DMS114 treated with DMSO at 0.1 percent for 48 hours (cell line): ENCODE measurements around the gene PHKA2.

ENCODE experiments used
- DNase-seq: peaks from one replicate; lab custom pipeline; 2025; ENCODE audit not compliant: unreplicated experiment; lab: John Stamatoyannopoulos, UW

PHKA2 gene

GRCh38 chrX:18891548-18891945 lies 92.4 kb downstream of the PHKA2 start:
- no peak for DNase-seq

- DNase-seq = no peak
These were observed 93.0 kb downstream of the PHKA2 start for GRCh38 chrX:18890724-18891547.

GRCh38 chrX:18890049-18890381 lies 93.9 kb downstream of the PHKA2 start:
- DNase-seq = no peak

- DNase-seq = no peak
These were observed 94.4 kb downstream of the PHKA2 start for GRCh38 chrX:18889346-18890048.

- DNase-seq = no peak
These were observed 95.6 kb downstream of the PHKA2 start for GRCh38 chrX:18888281-18888680.

GRCh38 chrX:18887825-18888212 lies 96.1 kb downstream of the PHKA2 start:
- DNase-seq = no peak

GRCh38 chrX:18887177-18887824 lies 96.6 kb downstream of the PHKA2 start:
- DNase-seq = no peak

GRCh38 chrX:18886344-18887161 lies 97.4 kb downstream of the PHKA2 start:
- DNase-seq = no peak

GRCh38 chrX:18886005-18886343 lies 97.9 kb downstream of the PHKA2 start:
- DNase-seq = no peak

GRCh38 chrX:18885328-18886004 lies 98.4 kb downstream of the PHKA2 start:
- no peak for DNase-seq

- DNase-seq = no peak
These were observed 99.0 kb downstream of the PHKA2 start for GRCh38 chrX:18884916-18885315.

- no peak for DNase-seq
These were observed 99.8 kb downstream of the PHKA2 start for GRCh38 chrX:18883961-18884765.

GRCh38 chrX:18883234-18883960 lies 100.5 kb downstream of the PHKA2 start:
- no peak for DNase-seq

- no peak for DNase-seq
These were observed 104.8 kb downstream of the PHKA2 start for GRCh38 chrX:18879144-18879543.

- no peak for DNase-seq
These were observed 106.4 kb downstream of the PHKA2 start for GRCh38 chrX:18877469-18877868.

- no peak for DNase-seq
These were observed 108.5 kb downstream of the PHKA2 start for GRCh38 chrX:18875256-18875878.

- no peak for DNase-seq
These were observed 109.2 kb downstream of the PHKA2 start for GRCh38 chrX:18874560-18875255.

GRCh38 chrX:18873836-18874235 lies 110.1 kb downstream of the PHKA2 start:
- no peak for DNase-seq
